HL-60 (cell line): ENCODE data around the gene GRHL1.

Source experiments
- CTCF ChIP-seq: IDR thresholded peaks from one replicate; pipeline ENCODE4 v1.5.1; 2011; ENCODE audit warnings: low read length, control low read depth, inconsistent platforms; ENCODE audit not compliant: insufficient read depth
- POLR2AphosphoS5 ChIP-seq: IDR thresholded peaks from 2 replicates; pipeline ENCODE4 v1.6.1; 2012; ENCODE audit warnings: low read depth

DNA sequence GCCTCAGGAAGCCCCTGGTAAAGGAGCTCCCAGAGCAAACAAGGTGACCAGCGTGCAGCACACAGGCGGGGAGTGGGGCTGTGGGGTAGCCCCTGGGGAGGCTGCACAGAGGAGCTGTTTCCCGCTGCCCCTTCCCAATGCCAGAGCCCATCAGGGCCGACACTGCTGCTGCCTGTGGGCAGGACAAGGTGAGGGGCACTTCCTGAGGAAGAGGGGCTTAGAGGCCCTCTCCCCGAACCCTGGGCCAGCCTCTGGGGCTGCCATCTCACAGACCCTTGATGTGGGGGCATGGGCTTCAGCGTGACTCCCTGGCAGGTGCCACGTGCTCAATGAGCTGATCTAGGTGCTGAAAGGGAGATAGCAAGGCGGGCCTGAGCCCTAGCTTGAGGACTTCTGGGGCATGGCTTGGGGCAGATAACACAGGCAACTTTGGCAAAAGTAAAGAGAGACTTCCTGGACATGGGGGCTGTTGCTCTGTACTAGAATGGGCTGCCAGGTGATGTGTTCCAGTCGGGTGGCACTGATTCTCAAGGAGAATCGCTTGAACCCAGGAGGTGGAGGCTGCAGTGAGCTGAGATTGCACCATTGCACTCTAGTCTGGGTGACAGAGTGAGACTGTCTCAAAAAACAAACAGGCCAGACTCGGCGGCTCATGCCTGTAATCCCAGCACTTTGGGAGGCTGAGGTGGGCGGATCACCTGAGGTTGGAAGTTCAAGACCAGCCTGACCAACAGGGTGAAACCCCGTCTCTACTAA lies 81.9 kb downstream of the GRHL1 start:
- TF ChIP-seq POLR2AphosphoS5 (no peak), CTCF (no peak)
